GM08714 (cell line): ENCODE measurements around the gene CD2AP.
"Not testable (repeated sequence)": the region's sequence is repeated elsewhere in the genome, so short reads cannot be mapped to it uniquely, and the experiment has no call there.

Experiments
- H3K4me3 ChIP-seq: fragments of 200-500 bp; sonication (Bioruptor generic); 2 replicates; pipeline ENCODE4 v1.5.1; 2014; ENCODE audit warnings: mild to moderate bottlenecking, low read length, inconsistent platforms
- ZNF274 ChIP-seq: IDR thresholded peaks from 2 replicates; pipeline ENCODE4 v1.6.1; 2012; ENCODE audit warnings: mild to moderate bottlenecking, low read depth, low read length

The CD2AP gene

GRCh38 chr6:47545223-47545622, 67.6 kb downstream of the CD2AP start:
- no peak overlapping the region for H3K4me3 ChIP-seq
- TF ChIP-seq ZNF274, result no peak

DNA sequence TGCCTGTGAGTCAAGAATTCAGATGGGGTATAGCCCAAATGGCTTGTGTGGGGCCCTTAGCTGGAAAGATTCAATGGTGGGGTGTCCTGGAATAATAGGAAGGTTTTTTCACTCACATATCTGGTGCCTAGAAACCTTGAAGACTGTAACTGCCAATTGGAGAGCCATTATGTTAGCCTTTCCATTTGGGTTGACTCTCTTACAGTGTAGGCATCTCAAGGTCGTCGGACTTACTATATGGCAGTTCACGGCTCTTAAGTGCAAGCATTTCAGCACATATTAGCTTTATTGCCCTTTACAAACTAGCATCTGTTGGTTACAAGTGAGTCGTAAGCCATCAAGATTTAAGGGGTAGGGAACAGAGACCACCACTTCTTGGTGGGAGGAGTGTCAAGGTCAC, 74.1 kb downstream of the CD2AP start:
- H3K4me3 ChIP-seq, result no peak overlapping the region
- no peak for TF ChIP-seq ZNF274

DNA sequence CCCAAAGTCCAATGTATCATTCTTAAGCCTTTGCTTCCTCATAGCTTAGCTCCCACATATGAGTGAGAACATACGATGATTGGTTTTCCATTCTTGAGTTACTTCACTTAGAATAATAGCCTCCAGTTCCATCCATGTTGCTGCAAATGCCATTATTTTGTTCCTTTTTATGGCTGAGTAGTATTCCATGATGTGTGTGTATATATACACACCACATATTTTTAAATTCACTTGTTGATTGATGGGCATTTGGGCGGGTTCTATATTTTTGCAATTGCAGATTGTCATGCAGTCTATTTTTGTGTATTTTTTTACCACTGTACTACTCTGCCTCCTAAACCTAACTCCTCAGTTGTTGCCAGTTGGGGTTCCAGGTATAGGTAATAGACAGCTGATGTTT, 74.7 kb downstream of the CD2AP start:
- no peak for TF ChIP-seq ZNF274
- no peak overlapping the region for H3K4me3 ChIP-seq

DNA sequence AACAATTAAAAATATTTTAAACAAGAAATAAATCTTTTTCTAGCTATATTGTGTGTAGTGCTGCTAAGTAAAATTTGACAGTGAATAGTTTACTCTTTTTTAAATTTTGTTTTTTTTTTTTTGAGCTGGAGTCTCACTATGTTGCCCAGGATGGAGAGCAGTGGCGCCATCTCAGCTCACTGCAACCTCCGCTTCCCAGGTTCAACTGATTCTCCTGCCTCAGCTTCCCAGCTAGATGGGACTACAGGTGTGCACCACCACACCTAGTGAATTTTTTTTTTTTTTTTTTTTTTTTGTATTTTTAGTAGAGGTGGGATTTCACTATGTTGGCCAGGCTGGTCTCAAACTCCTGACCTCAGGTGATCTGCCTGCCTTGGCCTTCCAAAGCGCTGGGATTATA, 75.7 kb downstream of the CD2AP start:
- not testable (repeated sequence) for H3K4me3 ChIP-seq

DNA sequence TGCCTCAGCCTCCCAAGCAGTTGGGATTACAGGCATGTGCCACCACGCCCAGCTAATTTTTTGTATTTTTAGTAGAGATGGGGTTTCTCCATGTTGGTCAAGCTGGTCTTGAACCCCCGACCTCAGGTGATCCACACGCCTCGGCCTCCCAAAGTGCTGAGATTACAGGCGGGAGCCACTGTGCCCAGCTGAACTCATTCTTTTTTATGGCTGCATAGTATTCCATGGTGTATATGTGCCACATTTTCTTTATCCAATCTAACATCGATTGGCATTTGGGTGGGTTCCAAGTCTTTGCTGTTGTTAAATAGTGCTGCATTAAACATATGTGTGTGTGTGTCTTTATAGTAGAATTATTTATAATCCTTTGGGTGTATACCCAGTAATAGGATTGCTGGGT, 78.9 kb downstream of the CD2AP start:
- not testable (repeated sequence) for H3K4me3 ChIP-seq

- no peak overlapping the region for H3K4me3 ChIP-seq
- TF ChIP-seq ZNF274, result no peak
Measured at GRCh38 chr6:47563162-47563561, 85.6 kb downstream of the CD2AP start.

DNA sequence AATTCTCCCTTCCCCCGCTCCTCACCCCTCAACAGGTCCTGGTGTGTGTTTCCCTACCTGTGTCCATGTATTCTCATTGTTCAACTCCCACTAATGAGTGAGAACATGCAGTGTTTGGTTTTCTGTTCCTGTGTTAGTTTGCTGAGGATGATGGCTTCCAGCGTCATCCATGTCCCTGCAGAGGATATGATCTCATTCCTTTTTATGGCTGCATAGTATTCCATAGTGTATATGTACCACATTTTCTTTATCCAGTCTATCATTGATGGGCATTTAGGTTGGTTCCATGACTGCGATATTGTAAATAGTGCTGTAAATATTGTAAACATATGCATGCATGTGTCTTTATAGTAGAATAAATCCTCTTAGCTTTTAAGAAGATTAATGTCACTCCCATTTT, 89.0 kb downstream of the CD2AP start:
- not testable (repeated sequence) for H3K4me3 ChIP-seq

GRCh38 chr6:47567586-47567985, 90.0 kb downstream of the CD2AP start:
- no peak overlapping the region for H3K4me3 ChIP-seq
- TF ChIP-seq ZNF274, result no peak

DNA sequence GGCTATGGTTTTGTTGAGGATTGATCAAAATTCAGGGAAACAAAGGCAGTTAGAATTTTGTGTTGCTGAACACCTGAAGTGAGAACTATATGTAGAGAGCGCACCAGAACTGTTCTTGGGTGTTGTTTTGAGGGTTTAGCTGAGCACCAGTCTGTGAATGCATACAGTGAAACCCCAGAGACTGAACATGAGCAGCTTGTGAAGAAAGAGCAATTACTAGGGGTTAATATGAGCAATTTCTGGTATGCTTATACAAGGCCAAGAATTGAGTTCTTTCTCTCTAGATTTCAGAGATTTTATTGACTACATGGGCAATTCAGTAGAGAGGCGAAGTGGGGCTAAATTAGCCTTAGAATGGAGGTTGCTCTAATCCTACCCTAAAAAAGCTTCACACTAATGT, 93.9 kb downstream of the CD2AP start:
- no peak for TF ChIP-seq ZNF274
- no peak overlapping the region for H3K4me3 ChIP-seq

GRCh38 chr6:47573109-47573508, 95.5 kb downstream of the CD2AP start:
- TF ChIP-seq ZNF274, result no peak
- H3K4me3 ChIP-seq, result no peak overlapping the region

DNA sequence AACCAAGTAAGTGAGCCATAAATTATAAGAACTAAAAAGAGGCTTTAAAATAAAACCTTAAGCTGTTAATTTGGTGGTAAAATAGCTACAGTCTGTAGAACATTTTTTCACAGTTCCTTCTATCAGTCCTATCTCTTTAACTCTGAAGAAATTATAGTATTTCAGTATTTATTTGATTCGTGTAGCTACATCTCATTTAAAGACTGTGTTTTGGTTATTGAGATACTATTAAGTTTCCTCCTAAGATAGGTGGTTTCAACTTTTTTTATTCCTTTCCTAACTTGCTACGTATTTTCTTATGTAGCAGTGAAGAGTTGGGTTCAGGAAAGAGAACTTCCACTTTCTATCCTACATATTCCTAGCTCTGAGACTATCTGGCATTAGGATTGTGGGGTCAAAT, 97.2 kb downstream of the CD2AP start:
- H3K4me3 ChIP-seq, result no peak overlapping the region
- no peak for TF ChIP-seq ZNF274

DNA sequence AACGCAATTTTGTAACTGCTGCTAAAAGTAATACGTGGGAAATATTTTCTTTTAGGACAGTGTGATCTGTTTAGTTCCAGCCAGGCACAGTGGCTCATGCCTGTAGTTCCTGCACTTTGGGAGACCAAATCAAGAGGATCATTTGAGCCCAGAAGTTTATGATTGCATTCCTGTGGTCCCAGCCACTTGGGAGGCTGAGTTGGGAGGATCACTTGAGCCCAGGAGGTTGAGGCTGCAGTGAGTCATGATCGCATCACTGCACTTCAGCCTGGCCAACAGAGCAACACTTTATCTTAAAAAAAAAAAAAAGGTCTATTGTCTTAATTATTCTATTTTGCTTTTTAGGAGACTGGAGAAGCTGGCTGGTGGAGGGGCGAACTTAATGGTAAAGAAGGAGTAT, 101.5 kb downstream of the CD2AP start:
- no peak overlapping the region for H3K4me3 ChIP-seq
- no peak for TF ChIP-seq ZNF274

- no peak for TF ChIP-seq ZNF274
- no peak overlapping the region for H3K4me3 ChIP-seq
Measured at GRCh38 chr6:47581591-47581990, 104.0 kb downstream of the CD2AP start.

GRCh38 chr6:47587493-47587892, 109.9 kb downstream of the CD2AP start:
- no peak overlapping the region for H3K4me3 ChIP-seq
- no peak for TF ChIP-seq ZNF274

DNA sequence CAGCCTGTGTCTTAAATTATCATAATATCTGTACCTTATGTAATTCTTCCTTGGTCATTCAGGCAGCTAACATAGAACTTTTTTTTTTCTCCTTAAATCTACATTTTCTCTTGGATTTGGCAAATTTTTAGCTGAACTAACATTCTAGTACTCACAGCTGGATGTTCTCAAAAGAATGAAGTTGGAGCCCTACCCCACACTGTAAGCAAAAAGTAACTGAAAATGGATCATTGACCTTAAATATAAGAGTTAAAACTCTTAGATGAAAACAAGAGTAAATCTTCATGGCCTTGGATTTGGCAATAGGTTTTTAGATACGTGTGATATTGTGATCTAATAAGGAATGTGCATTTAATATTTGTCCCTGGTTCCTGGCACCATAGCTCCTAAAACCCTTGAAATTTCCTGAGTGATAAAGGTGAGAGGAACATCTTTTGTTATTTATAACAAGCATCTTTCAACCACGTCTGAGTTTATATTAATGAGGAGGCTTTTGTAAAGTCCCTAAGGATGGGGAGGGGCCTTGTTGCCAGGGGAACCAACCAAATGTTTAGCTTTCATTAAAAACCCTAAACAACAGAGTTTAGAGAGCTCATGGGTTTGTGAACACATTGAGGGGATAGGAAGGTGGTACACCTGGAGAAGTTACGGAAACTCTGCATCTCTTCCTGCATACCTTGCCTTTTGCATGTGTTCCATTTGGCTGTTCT, 114.7 kb downstream of the CD2AP start:
- no peak overlapping the region for H3K4me3 ChIP-seq
- TF ChIP-seq ZNF274, result no peak

GRCh38 chr6:47593979-47594378, 116.4 kb downstream of the CD2AP start:
- TF ChIP-seq ZNF274, result no peak

GRCh38 chr6:47595785-47596184, 118.2 kb downstream of the CD2AP start:
- H3K4me3 ChIP-seq, result no peak overlapping the region
- TF ChIP-seq ZNF274, result no peak

More at GRCh38 chr6:47593979-47594378, 116.4 kb downstream of the CD2AP start:
- no peak overlapping the region for H3K4me3 ChIP-seq
